ENCODE measurements around the gene RANBP3. TPM values are rescaled to one million over a fixed set of nuclear protein-coding genes. Genes with fewer than 3 reads are reported as not detected.

Gene RANBP3, protein sequence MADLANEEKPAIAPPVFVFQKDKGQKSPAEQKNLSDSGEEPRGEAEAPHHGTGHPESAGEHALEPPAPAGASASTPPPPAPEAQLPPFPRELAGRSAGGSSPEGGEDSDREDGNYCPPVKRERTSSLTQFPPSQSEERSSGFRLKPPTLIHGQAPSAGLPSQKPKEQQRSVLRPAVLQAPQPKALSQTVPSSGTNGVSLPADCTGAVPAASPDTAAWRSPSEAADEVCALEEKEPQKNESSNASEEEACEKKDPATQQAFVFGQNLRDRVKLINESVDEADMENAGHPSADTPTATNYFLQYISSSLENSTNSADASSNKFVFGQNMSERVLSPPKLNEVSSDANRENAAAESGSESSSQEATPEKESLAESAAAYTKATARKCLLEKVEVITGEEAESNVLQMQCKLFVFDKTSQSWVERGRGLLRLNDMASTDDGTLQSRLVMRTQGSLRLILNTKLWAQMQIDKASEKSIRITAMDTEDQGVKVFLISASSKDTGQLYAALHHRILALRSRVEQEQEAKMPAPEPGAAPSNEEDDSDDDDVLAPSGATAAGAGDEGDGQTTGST
- 30.6 and 33.7 TPM in 2 replicates for total RNA-seq

GRCh38 chr19:5977785-5978605, at the start of gene RANBP3:
Gene RANBP3 (minus strand): TSS chr19:5978140. CDS start chr19:5978082, 58 bp downstream.

GRCh38 chr19:5913739-5914357, 64.1 kb downstream of the RANBP3 start, which contains the start of gene CAPS:
Gene CAPS (plus strand): TSS chr19:5914254. CDS start chr19:5914407, 153 bp downstream.

DNA sequence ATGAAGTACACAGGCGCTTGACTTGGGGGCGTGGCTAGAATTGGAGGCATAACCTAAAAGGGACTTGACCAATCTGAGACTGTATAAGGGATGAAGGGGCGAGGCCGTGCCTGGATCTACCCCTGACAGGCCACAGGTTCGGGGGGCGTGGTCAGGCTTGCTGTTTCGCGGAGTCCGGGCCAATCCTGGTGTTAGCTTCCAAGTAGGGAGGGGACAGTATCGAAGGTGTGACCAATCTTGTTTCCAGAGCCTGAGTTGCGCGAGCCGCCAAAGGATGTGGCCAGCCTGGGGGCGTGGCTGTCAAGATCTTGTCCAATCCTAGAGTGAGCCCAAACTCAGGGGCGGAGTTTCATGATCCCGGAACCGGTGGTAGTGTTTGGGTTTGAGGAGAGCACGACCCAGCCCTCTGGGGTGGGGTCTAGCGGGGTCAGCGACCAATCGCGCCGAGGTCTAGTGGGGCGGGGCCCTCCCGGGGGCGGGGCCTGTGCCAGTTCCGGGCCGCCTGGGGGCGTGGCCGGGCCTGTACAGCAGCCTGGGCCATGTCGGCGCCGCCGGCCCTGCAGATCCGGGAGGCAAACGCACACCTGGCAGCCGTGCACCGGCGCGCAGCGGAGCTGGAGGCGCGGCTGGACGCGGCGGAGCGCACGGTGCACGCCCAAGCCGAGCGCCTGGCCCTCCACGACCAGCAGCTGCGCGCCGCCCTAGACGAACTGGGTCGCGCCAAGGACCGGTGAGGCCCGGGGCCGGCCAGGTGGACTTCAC, 73.4 kb downstream of the RANBP3 start, which contains the start of gene VMAC:
Gene VMAC (plus strand): TSS at position 521 of the 762 bp plus-strand sequence. CDS start 19 bp downstream, at position 540.

GRCh38 chr19:5903624-5904351, 74.2 kb downstream of the RANBP3 start, which contains the start of gene NDUFA11:
Gene NDUFA11 (minus strand): TSS chr19:5903790. CDS start chr19:5903708, 82 bp downstream.

Other genes with a start within 250 kb of the RANBP3 start
- gene PRR22, start 193.4 kb downstream of the RANBP3 start, total RNA-seq: 0.14 and 0.28 TPM in 2 replicates
- gene DUS3L, start 187.0 kb downstream of the RANBP3 start, total RNA-seq: 19.5 and 28.3 TPM in 2 replicates
- 0.14 and 0.18 TPM in 2 replicates for gene NRTN, start 173.1 kb downstream of the RANBP3 start, total RNA-seq
- gene FUT6, start 138.4 kb downstream of the RANBP3 start, total RNA-seq: not detected in 2 replicates
- not detected in 2 replicates for gene FUT3, start 126.7 kb downstream of the RANBP3 start, total RNA-seq
- not detected in 2 replicates for gene FUT5, start 107.6 kb downstream of the RANBP3 start, total RNA-seq
- 254 and 299 TPM in 2 replicates for gene NDUFA11, start 74.3 kb downstream of the RANBP3 start, total RNA-seq
- gene VMAC, start 73.3 kb downstream of the RANBP3 start, total RNA-seq: 6.3 and 6.7 TPM in 2 replicates
- 3.7 and 6.4 TPM in 2 replicates for gene CAPS, start 63.9 kb downstream of the RANBP3 start, total RNA-seq
- gene RFX2, start 132.4 kb upstream of the RANBP3 start, total RNA-seq: 4.8 and 5.0 TPM in 2 replicates
- not detected in 2 replicates for gene ACSBG2, start 157.5 kb upstream of the RANBP3 start, total RNA-seq

Measured in smooth muscle cell of bladder (primary cell).